Thoracic aorta (tissue), 2 donors: Measurements from ENCODE around the gene ATRNL1. TPM values are rescaled to one million over a fixed set of nuclear protein-coding genes. Genes with fewer than 3 reads are reported as not detected.

Experiments used
- ATAC-seq: fragments of 150-250 bp; one replicate; pipeline ENCODE4 v1.8.0; 2017; ENCODE audit warnings: low read depth; ENCODE audit not compliant: insufficient number of reproducible peaks, low FRiP score
- DNase-seq: peaks from one replicate; pipeline ENCODE4 v3.0.0-alpha.2; 2020; ENCODE audit warnings: low spot score
- H3K27ac ChIP-seq, 2 donors: fragments of 200-600 bp; sonication (generic); 1 replicate in 1 of 2; 2 replicates in 1 of 2; pipeline ENCODE4 v1.5.1; 2016; ENCODE audit warnings: mild to moderate bottlenecking in 2 of 2, moderate library complexity in 2 of 2
- H3K27me3 ChIP-seq: fragments of 200-600 bp; sonication (generic); replicated peaks from 2 replicates; pipeline ENCODE4 v1.6.0; 2016; ENCODE audit warnings: mild to moderate bottlenecking; ENCODE audit not compliant: insufficient read depth
- H3K36me3 ChIP-seq: fragments of 200-600 bp; sonication (generic); one replicate; pipeline ENCODE4 v1.5.1; 2016
- H3K4me1 ChIP-seq, 2 donors: fragments of 200-600 bp; sonication (generic); 1 replicate in 1 of 2; 2 replicates in 1 of 2; pipeline versions ENCODE4 v1.5.1 to v1.6.0; 2016; ENCODE audit warnings: low read depth in 2 of 2, mild to moderate bottlenecking in 1 of 2; ENCODE audit not compliant: control insufficient read depth in 1 of 2
- H3K4me3 ChIP-seq: fragments of 200-600 bp; sonication (generic); 2 replicates; pipeline ENCODE4 v1.5.1; 2016; ENCODE audit warnings: mild to moderate bottlenecking
- H3K9me3 ChIP-seq: fragments of 200-600 bp; sonication (generic); 2 replicates; pipeline ENCODE4 v1.5.1; 2016
- total RNA-seq, 2 donors: library from RNA; depleted of rRNA; stranded (reverse); fragments of >200 nt; gene quantifications; one replicate each; pipeline versions ENCODE4 v1.1.0 to v1.2.3, GENCODE V29; 2016
- TF ChIP-seq, protein P1 (sequence below): fragments of 200-600 bp; sonication (generic); IDR thresholded peaks from one replicate; pipeline ENCODE4 v1.5.1; 2019; ENCODE audit warnings: antibody characterized with exemption

Gene ATRNL1
- total RNA-seq, 2 donors from 2014 or later = 24.6 to 57.4 TPM

DNA sequence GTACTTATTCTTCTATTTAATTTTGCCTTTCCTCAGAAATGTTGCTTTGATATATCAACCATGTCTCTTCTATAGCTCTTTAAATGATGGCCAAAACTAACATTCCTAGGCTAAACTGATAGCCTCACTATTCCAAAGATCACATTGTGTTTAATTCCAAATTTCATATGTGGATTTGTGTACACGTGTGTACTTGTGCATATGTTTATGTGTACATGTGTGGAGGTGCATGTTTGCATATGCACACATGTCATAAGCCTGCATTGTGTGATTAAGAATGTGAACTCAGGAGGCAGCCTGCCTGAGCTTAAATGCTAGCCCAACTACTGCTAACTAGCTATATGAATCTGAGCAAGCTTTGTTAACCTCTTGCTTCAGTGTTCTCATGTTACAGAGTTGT lies 753.4 kb downstream of the ATRNL1 start:
- Histone ChIP-seq H3K27me3 (no peaks in the 10 kb centered on the region), H3K9me3 (no peaks in the 10 kb centered on the region), H3K4me1 (no peaks in the 10 kb centered on the region), H3K36me3 (no peaks in the 10 kb centered on the region), H3K4me3 (no peak overlapping the region), H3K27ac (no peak overlapping the region)
- TF ChIP-seq, protein P1, sequence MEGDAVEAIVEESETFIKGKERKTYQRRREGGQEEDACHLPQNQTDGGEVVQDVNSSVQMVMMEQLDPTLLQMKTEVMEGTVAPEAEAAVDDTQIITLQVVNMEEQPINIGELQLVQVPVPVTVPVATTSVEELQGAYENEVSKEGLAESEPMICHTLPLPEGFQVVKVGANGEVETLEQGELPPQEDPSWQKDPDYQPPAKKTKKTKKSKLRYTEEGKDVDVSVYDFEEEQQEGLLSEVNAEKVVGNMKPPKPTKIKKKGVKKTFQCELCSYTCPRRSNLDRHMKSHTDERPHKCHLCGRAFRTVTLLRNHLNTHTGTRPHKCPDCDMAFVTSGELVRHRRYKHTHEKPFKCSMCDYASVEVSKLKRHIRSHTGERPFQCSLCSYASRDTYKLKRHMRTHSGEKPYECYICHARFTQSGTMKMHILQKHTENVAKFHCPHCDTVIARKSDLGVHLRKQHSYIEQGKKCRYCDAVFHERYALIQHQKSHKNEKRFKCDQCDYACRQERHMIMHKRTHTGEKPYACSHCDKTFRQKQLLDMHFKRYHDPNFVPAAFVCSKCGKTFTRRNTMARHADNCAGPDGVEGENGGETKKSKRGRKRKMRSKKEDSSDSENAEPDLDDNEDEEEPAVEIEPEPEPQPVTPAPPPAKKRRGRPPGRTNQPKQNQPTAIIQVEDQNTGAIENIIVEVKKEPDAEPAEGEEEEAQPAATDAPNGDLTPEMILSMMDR = no peak
- ATAC-seq = no peak
- DNase-seq = no peak

DNA sequence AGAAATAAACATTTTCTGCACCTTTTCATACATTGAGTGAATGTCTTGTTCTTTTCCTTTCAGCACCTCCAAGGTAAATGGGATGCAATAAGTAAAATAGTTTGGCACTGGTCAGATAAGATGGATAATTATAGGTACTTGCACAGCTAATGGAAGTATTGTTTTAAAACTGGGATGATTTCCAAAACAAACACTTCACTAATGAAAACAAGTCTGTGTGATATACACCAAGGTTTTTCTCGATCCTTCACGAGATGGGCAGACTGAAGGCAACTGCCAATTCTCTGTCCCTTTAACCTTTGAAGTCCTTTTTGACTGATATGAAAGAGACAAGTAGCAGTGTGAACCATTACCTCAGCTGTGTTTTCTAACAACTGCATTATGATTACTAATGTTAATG lies 756.0 kb downstream of the ATRNL1 start:
- Histone ChIP-seq H3K4me1 (no peaks in the 10 kb centered on the region), H3K36me3 (no peaks in the 10 kb centered on the region), H3K27me3 (no peaks in the 10 kb centered on the region), H3K4me3 (no peak overlapping the region), H3K9me3 (no peaks in the 10 kb centered on the region), H3K27ac (no peak overlapping the region)
- TF ChIP-seq, protein P1 = no peak
- no peak for ATAC-seq
- DNase-seq = no peak

DNA sequence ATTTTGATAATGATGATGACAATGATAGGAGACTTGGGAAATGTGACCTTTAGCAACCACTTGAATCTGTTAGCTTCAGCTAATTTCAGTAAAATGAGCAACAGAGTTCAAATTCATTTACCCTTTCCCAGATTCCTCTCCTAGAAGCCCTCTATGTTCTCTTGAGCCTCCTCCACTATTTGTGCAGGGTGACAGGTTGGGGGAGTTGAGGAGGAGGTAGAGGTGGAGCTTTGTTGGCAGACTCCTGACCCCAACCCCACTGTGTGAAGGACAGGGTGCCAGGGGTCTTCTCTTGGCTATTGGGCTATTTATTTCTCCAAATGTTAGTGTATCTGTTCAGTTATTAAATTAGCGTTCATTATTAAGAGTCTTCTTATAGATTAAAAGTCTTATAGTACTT lies 757.5 kb downstream of the ATRNL1 start:
- TF ChIP-seq, protein P1 = no peak
- no peaks in the 10 kb centered on the region for H3K36me3 ChIP-seq
- no peak overlapping the region for H3K4me3 ChIP-seq
- no peaks in the 10 kb centered on the region for H3K4me1 ChIP-seq
- ATAC-seq = no peak
- H3K27ac ChIP-seq = no peak overlapping the region
- no peaks in the 10 kb centered on the region for H3K9me3 ChIP-seq
- H3K27me3 ChIP-seq = no peaks in the 10 kb centered on the region
- no peak for DNase-seq

DNA sequence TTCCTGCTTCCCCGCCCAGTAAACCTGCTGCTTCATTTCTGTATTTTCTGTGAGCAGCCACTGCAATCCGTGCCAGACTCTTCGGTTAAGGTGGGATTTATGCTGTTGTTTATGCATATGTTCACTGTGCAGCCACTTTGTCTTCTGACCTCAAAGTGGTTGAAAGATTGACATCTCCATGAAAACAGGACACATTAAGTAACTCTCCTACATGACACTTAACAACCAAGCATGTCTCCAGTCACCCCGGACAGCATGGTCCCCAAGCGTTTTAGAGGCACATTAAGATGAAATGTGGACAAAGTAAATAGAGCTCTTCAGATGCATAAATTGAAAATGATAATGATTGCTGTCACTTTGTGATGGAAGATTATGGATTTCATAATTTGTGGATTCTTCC lies 758.5 kb downstream of the ATRNL1 start:
- H3K4me1 ChIP-seq = no peaks in the 10 kb centered on the region
- DNase-seq = no peak
- H3K4me3 ChIP-seq = no peak overlapping the region
- H3K27me3 ChIP-seq = no peaks in the 10 kb centered on the region
- TF ChIP-seq, protein P1 = no peak
- no peaks in the 10 kb centered on the region for H3K9me3 ChIP-seq
- no peak for ATAC-seq
- H3K27ac ChIP-seq = no peak overlapping the region
- no peaks in the 10 kb centered on the region for H3K36me3 ChIP-seq

DNA sequence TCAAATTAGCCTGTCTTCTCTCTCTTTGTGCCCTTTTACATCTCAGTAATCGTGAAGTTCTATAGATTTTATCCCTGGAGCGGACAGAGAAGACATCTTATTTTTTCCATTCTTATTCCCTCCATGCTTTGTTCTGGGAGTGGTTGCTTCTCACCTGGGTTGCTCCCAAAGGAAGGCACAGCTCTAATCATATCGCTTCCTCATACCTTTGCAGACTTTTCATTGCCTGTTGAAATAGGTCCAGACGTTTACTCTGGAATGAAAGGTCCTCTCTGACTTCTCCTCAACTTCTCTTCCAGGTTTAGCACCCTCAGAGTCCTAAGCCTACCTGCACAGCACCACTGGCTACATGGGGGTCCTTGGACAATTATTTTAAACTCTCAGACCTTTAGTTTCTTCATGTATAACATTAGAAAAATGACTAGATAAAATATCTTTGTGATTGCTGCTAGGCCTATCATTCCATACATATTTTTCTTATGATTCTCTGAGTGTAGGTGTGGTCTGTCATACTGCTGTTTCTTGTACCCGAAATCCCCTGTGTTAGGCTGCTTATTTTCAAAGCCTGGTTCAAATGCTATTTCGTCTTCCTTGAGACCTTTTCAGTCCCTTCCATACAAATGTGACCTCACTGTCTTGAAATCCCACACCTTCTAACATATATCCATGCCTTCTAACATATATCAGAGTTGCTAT lies 761.7 kb downstream of the ATRNL1 start:
- H3K36me3 ChIP-seq = no peaks in the 10 kb centered on the region
- H3K4me3 ChIP-seq = no peak overlapping the region
- no peaks in the 10 kb centered on the region for H3K27me3 ChIP-seq
- H3K4me1 ChIP-seq = no peaks in the 10 kb centered on the region
- no peak for ATAC-seq
- no peak overlapping the region for H3K27ac ChIP-seq
- DNase-seq = no peak
- H3K9me3 ChIP-seq = no peaks in the 10 kb centered on the region
- TF ChIP-seq, protein P1 = no peak
